DMS53 treated with DMSO at 0.1 percent for 48 hours (cell line): ENCODE data around the gene EGFR.

Experiments
- DNase-seq: peaks from one replicate; lab custom pipeline; 2025; ENCODE audit not compliant: unreplicated experiment; lab: John Stamatoyannopoulos, UW

The EGFR gene

GRCh38 chr7:55018361-55019190 is at the start of gene EGFR:
Gene EGFR (plus strand): TSS chr7:55019017. CDS start chr7:55019278, 261 bp downstream.
- peak; percentile 13 for DNase-seq

GRCh38 chr7:54969208-54969967 is 49.4 kb upstream of the EGFR start:
- no peak for DNase-seq

GRCh38 chr7:54972733-54973294 is 46.0 kb upstream of the EGFR start:
- DNase-seq, result no peak

DNA sequence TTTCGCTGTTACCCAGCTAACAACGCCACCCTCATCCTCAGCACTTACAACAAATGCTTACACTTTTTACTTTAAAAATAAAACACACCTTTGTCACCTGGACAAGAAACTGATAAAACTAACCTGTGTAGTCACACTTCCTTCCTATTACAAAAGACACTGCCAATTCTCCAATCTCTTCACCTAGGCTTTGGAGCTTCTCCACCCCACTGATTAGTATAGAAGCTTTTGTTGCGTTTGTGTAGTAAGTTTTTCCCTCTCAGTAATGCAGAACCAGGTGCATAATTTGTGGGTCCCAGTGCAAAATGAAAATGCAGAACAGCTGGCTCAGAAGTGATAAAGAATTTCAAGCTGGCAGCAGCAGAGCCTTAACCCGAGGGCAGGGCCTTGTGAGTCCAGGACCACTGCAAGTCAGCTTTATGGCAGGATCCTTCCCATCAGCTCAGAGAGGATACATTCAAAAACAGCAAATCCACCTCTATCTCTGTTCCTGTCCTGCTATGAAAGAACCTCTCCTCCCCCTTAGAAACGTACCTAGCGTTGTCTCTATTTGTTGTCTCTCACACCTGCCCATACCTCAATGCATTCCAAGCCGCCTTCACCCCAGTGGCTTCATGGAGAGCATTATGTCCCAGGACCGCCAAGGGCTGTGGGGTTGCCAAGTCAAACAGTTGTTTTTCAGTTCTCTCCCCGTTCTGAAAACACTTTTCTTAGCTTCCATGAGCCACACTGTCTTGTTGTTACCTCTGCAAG is 40.3 kb upstream of the EGFR start:
- DNase-seq, result no peak

DNA sequence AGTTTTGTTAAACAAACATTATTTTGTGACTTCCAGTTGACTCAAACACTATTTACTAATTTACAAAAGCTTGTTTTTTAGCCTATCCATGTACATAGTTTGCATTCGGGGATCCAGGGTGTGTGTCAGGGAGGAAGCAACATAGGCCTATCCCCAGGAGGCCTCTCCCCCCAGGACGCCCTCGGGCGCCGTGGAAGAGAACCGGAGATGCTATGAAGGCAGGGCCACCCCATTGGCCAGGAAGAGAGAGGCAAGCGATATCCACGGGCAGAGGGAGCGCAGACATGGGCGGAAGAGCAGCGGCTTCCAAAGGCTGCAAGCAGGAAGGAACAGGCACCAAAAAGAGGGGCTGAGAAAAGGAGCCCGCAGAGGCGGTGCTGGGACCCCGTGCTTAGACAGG is 38.3 kb upstream of the EGFR start:
- DNase-seq, result no peak

- no peak for DNase-seq
These were observed 36.9 kb upstream of the EGFR start for GRCh38 chr7:54981913-54982312.

GRCh38 chr7:54985426-54986330 is 33.1 kb upstream of the EGFR start:
- DNase-seq, result peak; percentile 6

- DNase-seq, result no peak
These were observed 32.1 kb upstream of the EGFR start for GRCh38 chr7:54986716-54987115.

GRCh38 chr7:54987772-54988171 is 31.0 kb upstream of the EGFR start:
- DNase-seq, result no peak

- no peak for DNase-seq
These were observed 30.3 kb upstream of the EGFR start for GRCh38 chr7:54988516-54988915.

- no peak for DNase-seq
These were observed 29.2 kb upstream of the EGFR start for GRCh38 chr7:54989453-54990225.

GRCh38 chr7:54991341-54991740 is 27.5 kb upstream of the EGFR start:
- DNase-seq, result no peak

DNA sequence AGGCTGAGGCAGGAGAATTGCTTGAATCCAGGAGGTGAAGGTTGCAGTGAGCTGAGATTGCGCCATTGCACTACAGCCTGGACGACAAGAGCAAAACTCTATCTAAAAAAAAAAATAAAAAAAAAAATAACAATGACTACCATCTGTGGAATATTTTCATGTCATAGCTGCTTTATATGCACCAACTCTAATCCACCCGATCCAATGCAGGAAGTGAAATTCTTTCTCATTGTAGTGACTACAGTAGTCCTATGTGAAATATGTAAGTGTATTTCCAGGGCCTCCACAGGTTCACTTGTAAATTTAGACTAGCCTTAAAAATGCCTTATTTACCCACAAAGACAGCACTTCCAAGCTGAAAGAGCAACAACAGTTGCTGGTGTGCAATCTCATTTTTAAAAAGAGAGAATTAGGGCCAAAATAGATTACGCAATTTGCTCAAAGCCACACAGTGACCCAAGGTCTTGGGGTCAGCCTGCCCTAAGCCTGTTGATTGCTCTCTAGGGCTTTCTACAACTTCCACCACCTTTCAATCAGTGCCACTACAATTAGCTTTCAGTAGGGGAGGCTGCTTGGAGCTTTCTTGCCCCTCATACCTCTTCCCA is 25.8 kb upstream of the EGFR start:
- DNase-seq, result no peak

DNA sequence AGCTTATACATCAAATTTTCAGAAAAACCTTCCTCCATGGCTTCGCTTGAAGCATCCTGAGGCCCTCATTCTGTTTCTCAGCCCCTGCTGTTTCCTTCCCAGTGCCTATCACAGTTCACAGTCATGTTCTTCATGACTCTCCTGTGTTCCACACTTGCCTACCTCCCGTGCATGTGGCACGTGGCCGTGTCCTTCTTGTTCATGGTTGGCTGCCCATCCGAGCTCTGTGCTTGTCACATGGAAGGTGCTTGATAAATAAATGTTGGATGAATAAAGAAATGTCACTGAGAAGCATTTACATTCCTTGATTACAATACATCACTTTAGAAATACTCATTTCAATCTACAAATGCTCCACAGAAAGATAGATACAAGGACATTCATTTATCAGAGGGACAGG is 23.7 kb upstream of the EGFR start:
- DNase-seq, result no peak

DNA sequence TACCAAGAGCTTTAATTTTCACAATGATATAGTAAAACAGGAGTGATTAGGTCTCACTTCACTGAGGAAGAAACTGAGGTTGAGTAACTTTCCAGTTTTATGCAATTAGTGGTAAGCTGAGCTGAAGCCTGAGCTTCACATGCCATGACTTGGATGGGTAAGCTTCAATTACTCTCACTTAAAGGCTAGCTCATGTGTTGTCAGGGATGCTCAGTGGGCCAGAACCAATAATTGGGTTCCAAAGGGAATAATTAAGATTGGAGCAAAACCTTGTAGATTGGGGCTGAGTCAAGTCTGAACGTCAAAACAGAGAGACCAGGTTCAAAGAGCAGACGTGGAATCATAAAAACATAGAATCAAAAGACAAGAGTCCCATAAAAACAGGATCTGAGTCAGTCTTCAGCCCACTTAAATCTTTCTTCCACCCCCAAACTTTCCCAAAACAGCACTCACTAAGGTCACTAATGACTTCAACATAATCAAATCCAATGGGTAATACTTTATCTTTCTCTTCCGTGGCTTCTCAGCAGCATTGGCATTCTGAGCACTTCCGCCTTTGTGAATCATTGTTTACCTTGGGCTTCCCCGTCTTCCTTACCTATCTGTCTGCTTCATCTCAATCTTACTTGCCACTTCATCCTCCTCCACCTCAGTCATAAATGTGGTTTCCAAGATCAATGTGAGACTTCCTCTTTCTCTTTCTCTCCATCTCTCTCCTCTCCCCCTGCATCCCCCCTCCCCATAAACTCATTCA is 23.0 kb upstream of the EGFR start:
- peak; percentile 55 for DNase-seq

DNA sequence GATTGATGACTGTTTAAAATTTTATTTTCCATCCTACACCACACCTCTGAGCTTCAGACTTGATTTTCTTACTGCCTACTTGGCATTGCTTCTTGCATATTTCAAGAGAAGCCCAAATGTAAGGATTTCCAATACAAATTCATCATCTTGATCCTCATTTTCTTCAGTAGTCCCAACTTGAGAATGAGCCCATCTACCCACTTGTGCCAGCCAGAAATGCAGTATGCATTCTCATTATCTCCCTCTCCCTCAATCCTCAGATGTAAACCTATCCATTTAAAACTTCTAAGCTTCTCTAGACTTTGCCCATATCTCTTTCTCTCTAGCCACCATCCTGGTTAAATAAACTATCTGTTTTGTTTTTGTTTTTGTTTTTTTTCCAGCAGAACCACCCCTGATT is 22.4 kb upstream of the EGFR start:
- no peak for DNase-seq

GRCh38 chr7:55004579-55004978 is 14.2 kb upstream of the EGFR start:
- no peak for DNase-seq

DNA sequence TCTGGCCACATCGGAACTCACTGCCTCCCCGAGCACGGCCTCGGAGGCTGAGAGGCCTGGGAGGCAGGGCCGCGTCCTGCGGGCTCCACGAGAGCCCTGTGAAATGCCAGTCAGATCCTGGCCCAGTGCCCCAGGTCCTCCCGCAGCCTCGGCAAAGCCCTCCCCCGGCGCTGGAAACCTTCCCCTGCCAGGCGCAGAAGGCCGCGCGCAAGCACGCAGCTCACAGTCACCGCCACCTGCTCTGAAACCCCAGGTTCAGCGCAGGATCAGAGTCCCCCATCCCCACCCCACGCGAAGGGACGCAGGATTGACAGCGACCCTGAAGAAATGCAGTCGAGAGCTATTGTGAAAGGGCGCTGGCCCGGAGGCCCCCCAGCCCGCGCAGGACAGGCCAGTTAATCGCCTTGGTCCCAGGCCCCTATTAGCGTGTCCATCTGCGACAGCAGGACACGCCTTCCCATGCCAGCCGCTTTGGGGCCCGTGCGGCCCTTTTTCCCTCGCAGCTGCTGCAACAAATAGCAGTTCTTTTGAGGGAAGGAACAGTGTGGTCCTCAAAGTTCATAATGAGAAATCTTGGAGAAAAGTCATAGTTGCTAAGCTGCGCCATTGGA is 13.5 kb upstream of the EGFR start:
- no peak for DNase-seq
